HG02678 (cell line): Measurements from ENCODE around the gene CHST15.
"Not testable (repeated sequence)": the region's sequence is repeated elsewhere in the genome, so short reads cannot be mapped to it uniquely, and the experiment has no call there.

Source experiments
- ATAC-seq: cut with Tn5 transposase; IDR thresholded peaks from one replicate; pipeline ENCODE4 v1.9.1; 2021; ENCODE audit warnings: mild to moderate bottlenecking, moderate library complexity; ENCODE audit not compliant: unreplicated experiment

CHST15 gene

GRCh38 chr10:124047427-124048152, 45.8 kb downstream of the CHST15 start:
- no peak for ATAC-seq

GRCh38 chr10:124045801-124046355, 47.5 kb downstream of the CHST15 start:
- no peak for ATAC-seq

DNA sequence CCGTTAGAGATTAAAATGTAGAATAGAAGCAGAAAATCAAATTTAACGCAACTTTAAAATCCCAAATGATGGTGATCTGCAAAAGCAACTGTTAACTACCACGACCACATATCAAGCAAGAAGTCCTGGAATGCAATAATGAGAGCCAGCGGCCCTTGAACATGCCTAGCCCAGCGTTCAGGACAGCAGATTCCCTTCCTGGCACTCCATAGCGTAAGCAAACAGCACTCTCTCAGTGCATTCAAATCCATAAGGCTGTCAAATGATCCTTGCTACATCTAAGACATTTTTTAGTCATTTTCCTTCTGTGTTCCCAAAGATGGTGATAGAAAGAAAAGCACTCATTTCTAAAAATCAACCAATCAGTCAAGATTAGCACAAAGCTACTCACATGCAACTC, 48.1 kb downstream of the CHST15 start:
- no peak for ATAC-seq

DNA sequence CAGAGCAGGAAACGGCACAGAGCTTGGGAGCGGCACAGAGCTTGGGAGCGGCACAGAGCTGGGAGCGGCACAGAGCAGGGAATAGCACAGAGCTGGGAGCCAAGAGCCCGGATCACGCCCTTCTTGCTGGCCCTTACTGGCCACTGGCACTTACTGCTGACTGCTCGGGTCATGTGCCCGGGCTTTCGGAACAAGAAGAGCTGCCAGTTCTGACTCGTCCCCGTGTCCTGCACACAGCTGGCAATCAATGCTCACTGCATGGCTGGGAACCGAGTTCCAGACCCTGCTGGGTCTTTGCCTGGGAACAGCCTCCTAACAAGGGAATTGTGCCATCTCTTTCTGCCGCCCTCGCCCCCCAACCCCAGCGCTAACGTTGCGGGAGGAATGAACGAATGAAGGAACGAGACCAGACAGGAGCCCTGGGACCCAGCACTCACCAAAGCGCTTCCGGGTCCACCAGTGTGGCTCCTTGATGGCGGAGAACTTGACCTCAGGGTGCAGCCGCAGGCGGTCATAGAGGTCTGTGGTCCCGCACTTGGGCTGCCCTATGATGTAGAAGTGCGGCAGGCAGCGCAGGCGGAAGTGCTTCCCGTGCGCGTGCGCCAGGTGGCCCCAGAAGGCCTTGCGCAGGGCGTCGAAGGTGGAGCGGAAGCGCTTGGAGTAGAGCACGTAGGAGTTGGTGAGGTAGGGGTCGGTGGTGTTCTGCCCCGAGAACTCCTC, 49.1 kb downstream of the CHST15 start:
- ATAC-seq = no peak

GRCh38 chr10:124043310-124044142, 49.9 kb downstream of the CHST15 start:
- peak; percentile 90 for ATAC-seq

GRCh38 chr10:124042656-124043309, 50.6 kb downstream of the CHST15 start:
- no peak for ATAC-seq

- no peak for ATAC-seq
These were observed 51.5 kb downstream of the CHST15 start for GRCh38 chr10:124041675-124042445.

DNA sequence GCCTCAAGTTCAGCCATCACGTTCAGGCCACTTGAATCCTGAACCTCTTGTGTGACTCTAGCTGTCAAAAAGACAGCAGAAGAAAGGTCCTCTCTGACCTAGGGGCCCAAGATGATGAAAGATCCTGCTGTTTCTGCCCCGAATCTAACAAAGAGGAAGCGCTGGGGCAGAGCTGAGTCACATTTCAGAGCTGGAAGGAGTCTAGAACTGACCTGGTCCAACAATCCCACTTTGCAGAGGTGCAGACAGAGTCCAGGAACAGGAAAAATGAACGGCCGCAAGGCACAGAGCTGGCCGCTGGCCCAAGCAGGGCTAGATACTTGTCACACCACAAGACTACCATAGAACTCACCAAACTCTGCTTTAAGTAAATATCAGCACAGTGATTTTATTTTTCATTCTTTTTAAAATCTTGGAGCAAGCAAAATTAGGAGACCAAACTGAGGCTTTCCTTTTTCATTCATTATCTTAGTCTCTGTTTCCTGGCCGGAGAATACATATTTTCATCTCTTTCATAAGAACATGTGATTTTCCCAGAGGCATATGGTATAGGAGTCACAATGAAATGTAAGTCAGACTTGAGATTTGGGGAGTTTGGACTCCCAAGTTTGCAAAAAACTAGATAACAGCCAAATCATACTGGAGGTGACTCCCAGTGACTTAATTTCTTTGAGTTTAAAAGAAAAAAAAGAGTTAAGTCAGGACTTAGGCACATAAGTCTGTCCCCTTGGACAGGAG, 52.8 kb downstream of the CHST15 start:
- ATAC-seq = no peak

DNA sequence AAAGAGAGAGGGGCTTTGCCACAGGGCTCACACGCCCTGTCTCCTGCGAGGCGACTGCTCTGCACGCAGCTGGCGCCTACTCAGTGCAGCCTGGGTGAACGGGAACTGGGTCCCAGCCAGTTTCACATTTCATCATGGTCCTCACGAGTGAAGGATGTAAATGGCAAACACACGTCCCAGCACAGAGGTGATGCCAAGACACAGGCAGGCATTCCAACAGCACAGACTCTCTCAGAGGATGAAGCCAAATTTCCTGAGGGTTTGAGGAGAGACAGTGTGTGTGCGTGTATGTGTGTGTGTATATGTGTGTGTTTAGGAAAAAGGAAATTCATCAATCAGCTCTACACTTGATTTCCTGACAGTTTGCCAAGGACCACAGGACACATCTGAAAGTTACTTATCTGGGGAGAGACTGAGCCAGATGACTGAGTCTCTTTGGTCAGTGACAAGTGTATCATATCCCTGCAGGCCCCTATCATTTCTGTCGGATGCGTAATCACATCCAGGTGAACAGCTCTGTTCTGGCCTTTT, 53.9 kb downstream of the CHST15 start:
- no peak for ATAC-seq

- no peak for ATAC-seq
These were observed 55.6 kb downstream of the CHST15 start for GRCh38 chr10:124037784-124038183.

- ATAC-seq = no peak
These were observed 56.1 kb downstream of the CHST15 start for GRCh38 chr10:124037286-124037685.

GRCh38 chr10:124036746-124037145, 56.7 kb downstream of the CHST15 start:
- ATAC-seq = no peak

DNA sequence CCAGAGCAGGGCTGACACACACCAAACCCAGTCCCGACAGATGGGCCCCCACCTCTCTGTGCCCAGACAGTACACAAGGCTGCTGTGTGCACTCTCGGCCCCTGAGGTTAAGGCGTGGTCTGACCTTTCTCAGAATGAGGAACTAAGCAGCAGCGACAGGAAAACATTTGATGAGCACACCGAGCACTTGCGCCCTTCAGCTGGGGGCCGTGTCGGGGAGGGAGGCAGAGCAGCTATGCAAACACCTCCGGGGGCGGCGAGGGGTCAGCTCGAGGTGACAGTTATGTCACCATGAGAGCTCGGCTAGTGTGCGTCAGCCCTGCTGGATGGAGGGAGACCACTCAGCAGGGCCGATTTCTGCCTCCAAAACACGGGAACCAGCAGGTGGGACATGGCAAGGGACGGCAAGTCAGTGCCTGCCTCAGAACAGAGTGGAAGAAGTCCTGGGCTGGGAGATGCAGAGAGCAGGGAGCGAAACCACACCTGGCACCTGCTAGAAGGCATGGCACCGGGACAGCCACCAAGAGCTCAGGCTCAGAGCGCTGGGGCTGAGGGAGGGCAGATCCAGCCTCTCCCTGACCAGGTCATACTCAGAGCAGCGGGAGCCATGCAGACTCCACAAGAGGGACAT, 57.4 kb downstream of the CHST15 start:
- ATAC-seq = peak; percentile 98

DNA sequence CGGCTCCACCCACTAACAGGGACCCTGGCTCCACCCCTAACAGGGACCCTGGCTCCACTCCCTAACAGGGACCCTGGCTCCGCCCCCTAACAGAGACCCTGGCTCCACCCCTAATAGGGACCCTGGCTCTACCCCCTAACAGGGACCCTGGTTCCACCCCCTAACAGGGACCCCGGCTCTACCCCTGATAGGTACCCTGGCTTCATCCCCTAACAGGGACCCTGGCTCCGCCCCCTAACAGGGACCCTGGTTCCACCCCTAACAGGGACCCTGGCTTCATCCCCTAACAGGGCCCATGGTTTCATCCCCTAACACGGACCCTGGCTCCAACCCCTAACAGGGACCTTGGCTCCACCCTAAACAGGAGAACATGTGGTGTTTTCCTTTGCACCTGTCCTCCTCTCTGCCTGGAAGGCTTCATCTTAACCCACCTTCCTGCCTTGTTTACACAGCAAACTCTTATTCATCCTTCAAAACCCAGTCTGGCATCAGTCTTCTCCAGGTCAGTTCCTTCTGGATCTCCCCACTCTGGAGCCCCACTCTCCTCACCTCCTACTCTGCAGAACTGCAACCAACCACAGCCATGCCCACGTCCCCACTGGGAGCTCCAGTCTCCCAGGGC, 58.0 kb downstream of the CHST15 start:
- no peak for ATAC-seq

- ATAC-seq = not testable (repeated sequence)
These were observed 58.7 kb downstream of the CHST15 start for GRCh38 chr10:124034576-124035305.

GRCh38 chr10:124033887-124034218, 59.5 kb downstream of the CHST15 start:
- ATAC-seq = no peak
